IMR-90 (cell line): Measurements from ENCODE around the gene FCMR. TPM values are rescaled to one million over a fixed set of nuclear protein-coding genes. Genes with fewer than 3 reads are reported as not detected.

Experiments used
- ATAC-seq: fragments of 200-7000 bp; cut with Tn5 transposase; 2 replicates; pipeline ENCODE4 v1.9.1; 2020; ENCODE audit warnings: low read depth, mild to moderate bottlenecking, moderate library complexity
- BruUV-seq: library from RNA; stranded (reverse); fragments of 400-500 nt; replicated peaks from 2 replicates; lab custom pipeline; 2021; lab: Mats Ljungman, UMichigan
- CTCF ChIA-PET: fragments of 300-600 bp; formaldehyde crosslinking; extraction: SDS; loops from one replicate; lab custom pipeline; 2021; ENCODE audit warnings: antibody characterized with exemption; lab: Yijun Ruan, JAX
- POLR2A ChIA-PET: fragments of 300-600 bp; sonication (Branson Sonifier 250); formaldehyde crosslinking; loops from one replicate; lab custom pipeline; 2022; ENCODE audit warnings: antibody characterized with exemption; ENCODE audit not compliant: unreplicated experiment; lab: Charles Lee
- DNase-seq: peaks from one replicate; pipeline ENCODE4 v3.0.0; 2013
- H2AFZ ChIP-seq: replicated peaks from 2 replicates; pipeline ENCODE3; 2013; ENCODE audit warnings: low read length, mild to moderate bottlenecking; ENCODE audit not compliant: poor library complexity
- H2AK5ac ChIP-seq: 2 replicates; pipeline ENCODE4 v1.6.1; 2013; ENCODE audit warnings: low read depth, low read length, inconsistent platforms
- H2AK9ac ChIP-seq: replicated peaks from 2 replicates; pipeline ENCODE3; 2013; ENCODE audit warnings: mild to moderate bottlenecking, low read depth, low read length, moderate library complexity; ENCODE audit not compliant: poor library complexity
- H2BK120ac ChIP-seq: 2 replicates; pipeline ENCODE4 v1.6.1; 2013; ENCODE audit warnings: low read depth, low read length, inconsistent platforms
- H2BK15ac ChIP-seq: 3 replicates; pipeline ENCODE4 v1.6.1; 2013; ENCODE audit warnings: low read depth, low read length, inconsistent platforms
- H2BK20ac ChIP-seq: 2 replicates; pipeline ENCODE4 v1.6.1; 2013; ENCODE audit warnings: low read depth, mild to moderate bottlenecking, inconsistent platforms, low read length, moderate library complexity
- H2BK5ac ChIP-seq: 2 replicates; pipeline ENCODE4 v1.6.1; 2013; ENCODE audit warnings: mild to moderate bottlenecking, low read depth, low read length, inconsistent platforms; ENCODE audit not compliant: poor library complexity, severe bottlenecking
- H3K14ac ChIP-seq: replicated peaks from 2 replicates; pipeline ENCODE4 v1.6.1; 2013; ENCODE audit warnings: low read depth, low read length, inconsistent platforms
- H3K18ac ChIP-seq: 2 replicates; pipeline ENCODE4 v1.6.1; 2013; ENCODE audit warnings: low read depth, low read length, control low read depth
- H3K23ac ChIP-seq: 2 replicates; pipeline ENCODE4 v1.6.1; 2013; ENCODE audit warnings: low read depth, low read length, inconsistent platforms
- H3K27ac ChIP-seq: 2 replicates; pipeline ENCODE4 v1.5.1; 2013; ENCODE audit warnings: mild to moderate bottlenecking, control low read depth, low read length; ENCODE audit not compliant: insufficient read depth
- H3K27me3 ChIP-seq: 2 replicates; pipeline ENCODE4 v1.6.1; 2013; ENCODE audit warnings: low read length; ENCODE audit not compliant: control insufficient read depth, insufficient read depth
- H3K36me3 ChIP-seq: 2 replicates; pipeline ENCODE4 v1.6.1; 2013; ENCODE audit warnings: low read length, mixed read lengths; ENCODE audit not compliant: control insufficient read depth, insufficient read depth
- H3K4ac ChIP-seq: 2 replicates; pipeline ENCODE4 v1.6.1; 2013; ENCODE audit warnings: low read depth, low read length, inconsistent platforms
- H3K4me1 ChIP-seq: 2 replicates; pipeline ENCODE4 v1.6.1; 2013; ENCODE audit warnings: low read length, mixed read lengths; ENCODE audit not compliant: control insufficient read depth, insufficient read depth
- H3K4me2 ChIP-seq: 2 replicates; pipeline ENCODE4 v1.6.1; 2013; ENCODE audit warnings: low read depth, mild to moderate bottlenecking, control low read depth, low read length, moderate library complexity
- H3K4me3 ChIP-seq: 2 replicates; pipeline ENCODE4 v1.5.1; 2013; ENCODE audit warnings: low read depth, mild to moderate bottlenecking, control low read depth, low read length, moderate library complexity; ENCODE audit not compliant: insufficient read depth
- H3K56ac ChIP-seq: 2 replicates; pipeline ENCODE4 v1.6.1; 2013; ENCODE audit warnings: low read length, inconsistent platforms; ENCODE audit not compliant: insufficient read depth; ENCODE audit errors: extremely low read depth
- H3K79me1 ChIP-seq, 2 experiments: 2 replicates each; pipeline ENCODE4 v1.6.1; 2013; ENCODE audit warnings: low read length in 2 of 2, inconsistent platforms in 1 of 2, low read depth in 1 of 2
- H3K9ac ChIP-seq: 2 replicates; pipeline ENCODE4 v1.6.1; 2013; ENCODE audit warnings: low read depth, low read length, control low read depth
- H3K9me1 ChIP-seq: 2 replicates; pipeline ENCODE4 v1.6.1; 2013; ENCODE audit warnings: low read length, inconsistent platforms; ENCODE audit not compliant: insufficient read depth
- H3K9me3 ChIP-seq: 2 replicates; pipeline ENCODE4 v1.6.1; 2013; ENCODE audit warnings: low read length; ENCODE audit not compliant: control insufficient read depth, insufficient read depth
- H4K20me1 ChIP-seq: 2 replicates; pipeline ENCODE4 v1.6.1; 2013; ENCODE audit warnings: low read length, inconsistent platforms; ENCODE audit not compliant: insufficient read depth
- H4K5ac ChIP-seq: 2 replicates; pipeline ENCODE4 v1.6.1; 2013; ENCODE audit warnings: mild to moderate bottlenecking, low read depth, low read length, control low read depth
- H4K8ac ChIP-seq, 2 experiments: 2 replicates each; pipeline ENCODE4 v1.6.1; 2013; ENCODE audit warnings: low read depth in 2 of 2, low read length in 2 of 2, control low read depth in 1 of 2, inconsistent platforms in 1 of 2
- H4K91ac ChIP-seq: 2 replicates; pipeline ENCODE4 v1.6.1; 2013; ENCODE audit warnings: low read depth, low read length, inconsistent platforms; ENCODE audit not compliant: insufficient read depth
- FOS ChIP-seq: fragments of 150-350 bp; IDR thresholded peaks from 2 replicates; pipeline ENCODE4 v1.6.1; 2016; ENCODE audit warnings: low read depth, low read length
- NFE2L2 ChIP-seq: fragments of 150-350 bp; IDR thresholded peaks from 2 replicates; pipeline ENCODE4 v1.6.1; 2016; ENCODE audit warnings: low read depth, mild to moderate bottlenecking, low read length
- USF2 ChIP-seq: fragments of 150-350 bp; IDR thresholded peaks from 2 replicates; pipeline ENCODE4 v1.6.1; 2017; ENCODE audit warnings: mild to moderate bottlenecking, antibody characterized with exemption, low read length, low read depth
- WGBS, 2 experiments: methylation state at CpG; one replicate each; pipeline versions ENCODE4 v1.1.5 to v1.1.7; 2013; ENCODE audit warnings: missing lambda C conversion rate in 2 of 2; ENCODE audit not compliant: insufficient read length in 1 of 2; ENCODE audit errors: extremely low coverage in 2 of 2; 5-methylcytosine and 5-hydroxymethylcytosine counted together
- dilution Hi-C: fragments of 300-500 bp; cut with HindIII; formaldehyde crosslinking; loops from one replicate; pipeline ENCODE4 v1.14.3; 2018; ENCODE audit warnings: low sequenced_read_pairs; ENCODE audit not compliant: unreplicated experiment
- in situ Hi-C: fragments of 300-500 bp; cut with MboI; formaldehyde crosslinking; loops from 3 replicates; pipeline ENCODE4 v1.14.3; 2019; ENCODE audit warnings: low sequenced_read_pairs, inconsistent platforms, mixed read lengths
- intact Hi-C: fragments of 100-400 bp; cut with micrococcal nuclease; formaldehyde crosslinking; loops from 2 replicates; pipeline ENCODE4 v1.10.0; 2022
- polyA plus RNA-seq, 3 experiments: library from polyadenylated mRNA; depleted of rRNA; stranded (reverse); fragments of >200 nt; gene quantifications; 2 replicates each; pipeline ENCODE4 v1.2.3, GENCODE V29; 2012; ENCODE audit warnings: low replicate concordance in 1 of 3
- total RNA-seq: library from RNA; depleted of rRNA; stranded (reverse); fragments of >200 nt; gene quantifications from 2 replicates; pipeline ENCODE4 v1.2.3, GENCODE V29; 2012

Gene FCMR
- total and polyA plus RNA-seq, 2 of the 4 experiments (the other 2 are of a cell fraction): 0.09 TPM; not detected in 1

- Histone ChIP-seq H4K91ac (no peak overlapping the region), H3K36me3 (no peaks in the 10 kb centered on the region), H2BK120ac (no peak overlapping the region), H2BK5ac (no peak overlapping the region), H3K9ac (no peak overlapping the region), H3K4ac (no peak overlapping the region), H3K4me1 (no peaks in the 10 kb centered on the region), H3K4me2 (no peak overlapping the region), H3K18ac (no peak overlapping the region), H3K56ac (no peak overlapping the region), H4K20me1 (no peaks in the 10 kb centered on the region), H2AFZ (no peak overlapping the region), H2BK15ac (no peak overlapping the region), H3K79me1 (no peaks in the 10 kb centered on the region), H3K9me3 (peaks cover 3% of the 10 kb centered on the region), H3K27me3 (peaks cover 57% of the 10 kb centered on the region), H3K23ac (no peak overlapping the region), H3K4me3 (no peak overlapping the region), H3K14ac (no peak overlapping the region), H2AK5ac (no peak overlapping the region), H4K8ac (no peak overlapping the region), H2AK9ac (no peak overlapping the region), H4K5ac (no peak overlapping the region), H3K27ac (no peak overlapping the region), H3K9me1 (no peaks in the 10 kb centered on the region), H2BK20ac (no peak overlapping the region)
- intact Hi-C loops (no loop called here), dilution Hi-C loops (no loop called here), in situ Hi-C loops (no loop called here)
- no CpG with 5 or more reads among the region's 3 CpGs for WGBS, 2 experiments
- no TSS peak for BruUV-seq
- no peak for TF ChIP-seq FOS
- TF ChIP-seq USF2: no peak
- TF ChIP-seq NFE2L2: no peak
- ChIA-PET POLR2A (no interaction called here), CTCF (interaction anchor here (0.7 kb wide), 1 partner anchor 30 kb away, joined by 3 read pairs; no protein-coding TSS in a partner anchor)
- DNase-seq (no peak), ATAC-seq (no peak)
These were observed 31.4 kb upstream of the FCMR start for GRCh38 chr1:206953126-206953525.
